Gastrocnemius medialis (tissue), 4 donors: Measurements from ENCODE around the gene CCDC177. TPM values are rescaled to one million over a fixed set of nuclear protein-coding genes. Genes with fewer than 3 reads are reported as not detected.

ENCODE experiments used
- ATAC-seq, 2 donors: fragments of 150-250 bp; one replicate each; pipeline ENCODE4 v1.9.1; 2016
- DNase-seq, 2 donors: peaks; one replicate each; pipeline ENCODE4 v3.0.0-alpha.2; 2019
- H3K27ac ChIP-seq, 4 donors: fragments of 200-600 bp; sonication (generic); 1 replicate in 1 of 4; 2 replicates in 3 of 4; pipeline ENCODE4 v1.5.1; 2016 to 2018; ENCODE audit warnings: mild to moderate bottlenecking in 2 of 4, moderate library complexity in 1 of 4
- H3K27me3 ChIP-seq, 3 donors: fragments of 200-600 bp; sonication (generic) in 2 of 3; 1 replicate in 1 of 3; 2 replicates in 2 of 3; pipeline versions ENCODE4 v1.5.1 to v1.6.0; 2016 to 2019; ENCODE audit warnings: mild to moderate bottlenecking in 1 of 3, moderate library complexity in 1 of 3
- H3K36me3 ChIP-seq, 2 donors: fragments of 200-600 bp; sonication (generic) in 1 of 2; one replicate each; pipeline ENCODE4 v1.5.1; 2017 to 2018
- H3K4me1 ChIP-seq, 2 donors: fragments of 200-600 bp; sonication (generic) in 1 of 2; one replicate each; pipeline ENCODE4 v1.5.1; 2016 to 2017; ENCODE audit warnings: mild to moderate bottlenecking in 2 of 2
- H3K4me3 ChIP-seq, 4 donors: fragments of 200-600 bp; sonication (generic) in 3 of 4; 1 replicate in 1 of 4; 2 replicates in 3 of 4; pipeline ENCODE4 v1.5.1; 2016 to 2019; ENCODE audit warnings: mild to moderate bottlenecking in 2 of 4
- H3K9me3 ChIP-seq, 3 donors: fragments of 200-600 bp; sonication (generic) in 2 of 3; 1 replicate in 1 of 3; 2 replicates in 2 of 3; pipeline ENCODE4 v1.5.1; 2016 to 2019
- POLR2A ChIP-seq, 2 donors: fragments of 450-650 bp; IDR thresholded peaks; one replicate each; pipeline ENCODE4 v1.6.1; 2017; ENCODE audit warnings: antibody characterized with exemption in 2 of 2, mild to moderate bottlenecking in 2 of 2, moderate library complexity in 2 of 2
- in situ Hi-C, 4 donors: fragments of 200-750 bp; cut with MboI; loops; one replicate each; pipeline versions ENCODE4 v1.15.0 to v1.8.0; 2017; ENCODE audit warnings: low sequenced_read_pairs in 4 of 4
- intact Hi-C: fragments of 100-400 bp; cut with DNase I; formaldehyde crosslinking; loops from one replicate; pipeline ENCODE4 v1.15.1; 2023; ENCODE audit warnings: low total_unique reads
- total RNA-seq, 4 donors: library from RNA; depleted of rRNA; stranded (reverse); fragments of >200 nt; gene quantifications; one replicate each; pipeline versions ENCODE4 v1.1.0 to v1.2.3, GENCODE V29; 2016
- TF ChIP-seq, protein P1 (sequence below), 5 experiments: fragments of 450-650 bp in 3 of 5; fragments of 200-600 bp in 2 of 5; sonication (generic) in 2 of 5; IDR thresholded peaks in 4 of 5; conservative IDR thresholded peaks in 1 of 5; 1 replicate in 4 of 5; 2 replicates in 1 of 5; pipeline ENCODE4 v1.5.1; 2016 to 2019; ENCODE audit warnings: antibody characterized with exemption in 5 of 5, mild to moderate bottlenecking in 3 of 5, moderate library complexity in 3 of 5

Gene CCDC177
- total RNA-seq, 4 donors from 2014 or later = not detected

DNA sequence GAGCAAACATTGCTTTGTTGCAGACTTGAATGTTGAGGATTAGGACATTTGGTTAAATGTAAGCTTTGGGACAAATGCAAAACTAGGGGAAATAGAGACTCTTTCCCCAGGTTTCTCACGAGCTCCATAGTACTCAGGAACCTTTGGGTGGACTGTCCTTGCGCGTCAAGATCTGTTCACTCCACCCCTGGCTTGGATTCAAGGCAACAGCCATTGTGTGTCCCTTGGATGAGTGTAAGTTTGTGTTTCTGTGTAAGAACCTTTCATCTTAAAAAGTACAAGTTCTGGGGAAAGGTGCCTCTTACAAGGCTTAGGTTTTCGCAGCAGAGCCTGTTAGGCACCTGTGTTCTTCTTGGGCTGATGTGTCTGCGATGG lies 40.4 kb upstream of the CCDC177 start:
- intact Hi-C loops (no loop called here), in situ Hi-C loops (no loop called here)
- Histone ChIP-seq H3K27ac (peak overlapping the region; percentile 67 to 99 (median 96)), H3K36me3 (no peaks in the 10 kb centered on the region), H3K9me3 (no peaks in the 10 kb centered on the region), H3K4me3 (peak overlapping the region in 3 of 4 donors; percentile 12 to 50 (median 26)), H3K27me3 (no peaks in the 10 kb centered on the region), H3K4me1 (peaks cover 77 to 78% of the 10 kb centered on the region in 2 donors)
- ATAC-seq = no peak
- TF ChIP-seq, protein P1, sequence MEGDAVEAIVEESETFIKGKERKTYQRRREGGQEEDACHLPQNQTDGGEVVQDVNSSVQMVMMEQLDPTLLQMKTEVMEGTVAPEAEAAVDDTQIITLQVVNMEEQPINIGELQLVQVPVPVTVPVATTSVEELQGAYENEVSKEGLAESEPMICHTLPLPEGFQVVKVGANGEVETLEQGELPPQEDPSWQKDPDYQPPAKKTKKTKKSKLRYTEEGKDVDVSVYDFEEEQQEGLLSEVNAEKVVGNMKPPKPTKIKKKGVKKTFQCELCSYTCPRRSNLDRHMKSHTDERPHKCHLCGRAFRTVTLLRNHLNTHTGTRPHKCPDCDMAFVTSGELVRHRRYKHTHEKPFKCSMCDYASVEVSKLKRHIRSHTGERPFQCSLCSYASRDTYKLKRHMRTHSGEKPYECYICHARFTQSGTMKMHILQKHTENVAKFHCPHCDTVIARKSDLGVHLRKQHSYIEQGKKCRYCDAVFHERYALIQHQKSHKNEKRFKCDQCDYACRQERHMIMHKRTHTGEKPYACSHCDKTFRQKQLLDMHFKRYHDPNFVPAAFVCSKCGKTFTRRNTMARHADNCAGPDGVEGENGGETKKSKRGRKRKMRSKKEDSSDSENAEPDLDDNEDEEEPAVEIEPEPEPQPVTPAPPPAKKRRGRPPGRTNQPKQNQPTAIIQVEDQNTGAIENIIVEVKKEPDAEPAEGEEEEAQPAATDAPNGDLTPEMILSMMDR (IDR thresholded peaks at IDR 0.05 in 4 of 5, conservative IDR thresholded peaks at IDR 0.05 in 1 of 5) = no peak
- TF ChIP-seq POLR2A (IDR thresholded peaks at IDR 0.05) = no peak
- no peak for DNase-seq

- no peaks in the 10 kb centered on the region for H3K9me3 ChIP-seq
- in situ Hi-C loops (no loop called here), intact Hi-C loops (loop anchor here (5.0 kb wide), 1 partner anchor 462 kb away; the partner anchor contains the start of gene DCAF5)
- H3K4me3 ChIP-seq = no peak overlapping the region
- no peaks in the 10 kb centered on the region for H3K27me3 ChIP-seq
- ATAC-seq (no peak), DNase-seq (peak in 1 of 2 donors; percentile 50)
- TF ChIP-seq POLR2A (IDR thresholded peaks at IDR 0.05) = no peak
- TF ChIP-seq, protein P1 (IDR thresholded peaks at IDR 0.05 in 4 of 5, conservative IDR thresholded peaks at IDR 0.05 in 1 of 5) = no peak
- peaks cover 78% of the 10 kb centered on the region in 2 donors for H3K4me1 ChIP-seq
- H3K36me3 ChIP-seq = no peaks in the 10 kb centered on the region
- peak overlapping the region; percentile 67 to 99 (median 96) for H3K27ac ChIP-seq
These were observed 39.9 kb upstream of the CCDC177 start for GRCh38 chr14:69614592-69614991.

DNA sequence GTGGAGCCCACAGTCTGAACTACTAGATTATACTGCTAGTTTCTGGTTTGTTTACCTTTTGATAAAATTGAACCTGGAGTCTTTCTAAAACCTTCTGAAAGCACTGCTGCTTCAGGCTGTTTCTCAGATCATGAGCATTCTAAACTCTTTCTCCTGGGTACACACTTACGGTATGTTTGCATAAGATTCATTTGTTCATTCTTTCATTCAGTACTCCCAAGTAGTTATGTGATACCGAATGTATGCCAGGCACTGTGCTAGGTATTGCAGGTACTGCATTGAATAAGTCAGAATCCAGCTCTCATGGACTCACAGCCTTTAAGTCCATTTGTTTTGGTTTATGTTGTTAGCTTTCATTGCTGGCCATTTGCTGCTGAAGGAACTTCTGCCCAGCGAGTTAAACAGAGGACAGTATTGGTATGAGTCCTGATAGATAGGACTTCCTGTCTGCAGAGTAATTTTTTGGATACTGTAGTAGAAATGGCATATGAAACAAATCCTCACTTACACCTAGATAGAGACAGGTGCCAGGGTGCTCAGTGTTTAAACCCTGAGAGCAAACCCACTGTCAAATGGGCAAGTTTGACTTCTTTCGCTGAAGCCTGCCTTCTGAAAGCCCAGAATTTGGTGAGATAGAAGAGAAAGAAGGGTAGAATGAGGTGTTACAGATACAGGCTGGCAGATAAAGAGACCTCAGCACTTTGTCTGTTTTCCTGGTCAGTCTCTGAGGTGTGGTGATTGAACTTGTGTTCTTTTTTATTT lies 38.8 kb upstream of the CCDC177 start:
- Histone ChIP-seq H3K36me3 (no peaks in the 10 kb centered on the region), H3K4me1 (peaks cover 68 to 69% of the 10 kb centered on the region in 2 donors), H3K27ac (peak overlapping the region; percentile 91 to 99 (median 96)), H3K27me3 (no peaks in the 10 kb centered on the region), H3K4me3 (peak overlapping the region; percentile 51 to 89 (median 70)), H3K9me3 (no peaks in the 10 kb centered on the region)
- intact Hi-C loops (loop anchor here (5.0 kb wide), 1 partner anchor 461 kb away; the partner anchor contains the start of gene DCAF5), in situ Hi-C loops (no loop called here)
- TF ChIP-seq POLR2A (IDR thresholded peaks at IDR 0.05) = no peak
- TF ChIP-seq, protein P1 (IDR thresholded peaks at IDR 0.05 in 4 of 5, conservative IDR thresholded peaks at IDR 0.05 in 1 of 5) = no peak
- DNase-seq (no peak), ATAC-seq (no peak)

DNA sequence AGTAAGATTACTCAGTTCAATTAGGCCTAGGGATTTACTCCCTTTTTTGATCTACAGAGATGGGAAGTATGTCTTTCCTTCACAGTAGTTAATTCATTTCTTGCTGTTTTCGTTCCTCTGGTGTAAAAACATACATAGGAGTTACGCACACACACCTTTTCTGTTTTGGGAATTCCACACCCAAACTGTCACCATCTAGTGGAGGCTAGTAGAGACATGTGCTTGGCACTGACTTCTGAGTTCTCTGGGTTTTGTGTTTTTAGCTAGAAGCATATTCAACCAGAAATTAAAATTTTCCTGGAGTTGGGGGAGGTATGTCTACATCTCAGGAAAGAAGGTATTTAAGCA lies 38.1 kb upstream of the CCDC177 start:
- intact Hi-C loops = loop anchor here (5.0 kb wide), 1 partner anchor 460 kb away; the partner anchor contains the start of gene DCAF5
- H3K4me3 ChIP-seq = peak overlapping the region; percentile 51 to 89 (median 70)
- H3K27ac ChIP-seq = peak overlapping the region; percentile 91 to 99 (median 96)
- no peaks in the 10 kb centered on the region for H3K9me3 ChIP-seq
- no peaks in the 10 kb centered on the region for H3K36me3 ChIP-seq
- no peak for DNase-seq
- no peak for ATAC-seq
- no peak for TF ChIP-seq POLR2A (IDR thresholded peaks at IDR 0.05)
- TF ChIP-seq, protein P1 (IDR thresholded peaks at IDR 0.05 in 4 of 5, conservative IDR thresholded peaks at IDR 0.05 in 1 of 5) = peak in 1 of 5 experiments; percentile 24
- in situ Hi-C loops = no loop called here
- peaks cover 62% of the 10 kb centered on the region in 2 donors for H3K4me1 ChIP-seq
- no peaks in the 10 kb centered on the region for H3K27me3 ChIP-seq
